PC-9 (cell line): ENCODE measurements around the gene ZNF513. TPM values are rescaled to one million over a fixed set of nuclear protein-coding genes. Genes with fewer than 3 reads are reported as not detected.

Experiments
- BruUV-seq: library from RNA; stranded (reverse); fragments of 400-500 nt; replicated peaks from 2 replicates; lab custom pipeline; 2021; lab: Mats Ljungman, UMichigan
- CTCF ChIA-PET: fragments of 300-600 bp; sonication (Branson Sonifier 250); formaldehyde crosslinking; loops from one replicate; lab custom pipeline; 2022; ENCODE audit warnings: antibody characterized with exemption; lab: Charles Lee
- POLR2A ChIA-PET: fragments of 300-600 bp; sonication (Branson Sonifier 250); formaldehyde crosslinking; loops from one replicate; lab custom pipeline; 2022; ENCODE audit warnings: antibody characterized with exemption; ENCODE audit not compliant: unreplicated experiment; lab: Charles Lee
- DNase-seq, 2 experiments: peaks; one replicate each; pipeline versions ENCODE4 v3.0.0 to v3.0.0-alpha.2; 2015 to 2022; ENCODE audit warnings: mixed read lengths in 1 of 2
- H2AFZ ChIP-seq: fragments of 200-600 bp; sonication (generic); 2 replicates; pipeline ENCODE4 v1.8.1; 2017; ENCODE audit warnings: antibody characterized with exemption
- H3F3A ChIP-seq: fragments of 200-600 bp; sonication (generic); 2 replicates; pipeline ENCODE4 v1.8.1; 2017; ENCODE audit warnings: antibody characterized with exemption, mild to moderate bottlenecking, low read depth; ENCODE audit not compliant: insufficient read depth
- H3K27ac ChIP-seq: fragments of 200-600 bp; sonication (generic); 2 replicates; pipeline ENCODE4 v1.6.1; 2016; ENCODE audit warnings: mixed run types
- H3K27me3 ChIP-seq: fragments of 200-600 bp; sonication (generic); 2 replicates; pipeline ENCODE4 v1.6.1; 2016; ENCODE audit warnings: low read depth, mixed run types; ENCODE audit not compliant: insufficient read depth
- H3K36me3 ChIP-seq: fragments of 200-600 bp; sonication (generic); 2 replicates; pipeline ENCODE4 v1.6.1; 2016; ENCODE audit warnings: low read depth, mixed run types
- H3K4me1 ChIP-seq: fragments of 200-600 bp; sonication (generic); replicated peaks from 2 replicates; pipeline ENCODE4 v1.6.1; 2016; ENCODE audit warnings: mixed run types; ENCODE audit not compliant: insufficient read depth
- H3K4me2 ChIP-seq: fragments of 200-600 bp; sonication (generic); 2 replicates; pipeline ENCODE4 v1.6.1; 2017; ENCODE audit warnings: mixed run types
- H3K4me3 ChIP-seq: fragments of 200-600 bp; sonication (generic); 2 replicates; pipeline ENCODE4 v1.6.1; 2016; ENCODE audit warnings: mixed run types
- H3K79me2 ChIP-seq: fragments of 200-600 bp; sonication (generic); 2 replicates; pipeline ENCODE4 v1.6.1; 2017; ENCODE audit warnings: low read depth, mixed run types
- H3K9me2 ChIP-seq: fragments of 200-600 bp; sonication (generic); 2 replicates; pipeline ENCODE4 v1.8.1; 2017; ENCODE audit warnings: mild to moderate bottlenecking; ENCODE audit not compliant: insufficient read depth
- H3K9me3 ChIP-seq: fragments of 200-600 bp; sonication (generic); 2 replicates; pipeline ENCODE4 v1.8.1; 2016; ENCODE audit warnings: low read depth; ENCODE audit not compliant: insufficient read depth
- H4K20me1 ChIP-seq: fragments of 200-600 bp; sonication (generic); 2 replicates; pipeline ENCODE4 v1.8.1; 2017; ENCODE audit not compliant: insufficient read depth
- EZH2 ChIP-seq: fragments of 200-600 bp; sonication (generic); IDR thresholded peaks from 2 replicates; pipeline ENCODE4 v1.8.0; 2017; ENCODE audit warnings: antibody characterized with exemption, low read depth
- intact Hi-C: fragments of 100-400 bp; cut with micrococcal nuclease; formaldehyde crosslinking; loops from one replicate; pipeline ENCODE4 v1.10.0; 2022; ENCODE audit not compliant: unreplicated experiment
- total RNA-seq: library from RNA; stranded (reverse); gene quantifications from 2 replicates; pipeline ENCODE4 v1.2.3, GENCODE V29; 2021
- TF ChIP-seq, protein P1 (sequence below): fragments of 200-600 bp; sonication (generic); conservative IDR thresholded peaks from 2 replicates; pipeline ENCODE4 v1.6.1; 2017; ENCODE audit warnings: mixed run types, antibody characterized with exemption, mild to moderate bottlenecking, moderate library complexity

ZNF513 gene
- total RNA-seq, 1 experiment from 2014 or later: 4.5 TPM

DNA sequence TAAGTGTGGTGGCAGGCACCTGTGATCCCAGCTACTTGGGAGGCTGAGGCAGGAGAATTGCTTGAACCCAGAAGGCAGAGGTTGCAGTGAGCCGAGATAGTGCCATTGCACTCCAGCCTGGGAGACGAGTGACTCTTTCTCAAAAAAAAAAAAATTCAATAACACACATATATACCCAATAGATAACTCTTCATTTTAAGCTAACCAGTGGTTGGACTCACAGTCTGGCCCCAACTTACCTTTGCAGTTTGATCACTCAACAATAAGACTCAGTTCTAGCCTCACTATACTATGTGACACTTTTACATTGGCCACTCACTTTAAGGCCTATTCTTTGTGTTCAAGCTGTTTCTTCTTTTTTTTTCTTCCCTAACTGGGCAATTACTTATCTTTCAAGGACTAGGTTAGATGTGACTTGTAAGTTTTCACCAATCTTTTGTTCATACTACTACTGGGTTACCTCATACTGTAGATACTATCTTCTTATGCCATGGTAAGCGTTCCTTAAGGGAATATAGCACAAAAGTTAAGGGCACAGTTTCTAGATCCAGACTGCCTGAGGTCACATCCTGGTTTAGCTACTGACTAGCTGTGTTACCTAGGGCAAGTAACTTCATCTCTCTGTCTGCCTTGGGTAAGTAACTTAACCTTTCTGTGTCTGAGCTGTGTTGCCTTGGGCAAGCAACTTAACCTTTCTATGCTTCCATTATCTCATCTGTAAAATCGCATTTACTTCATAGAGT lies 17.7 kb downstream of the ZNF513 start:
- Histone ChIP-seq H3K4me3 (no peak overlapping the region), H4K20me1 (no peaks in the 10 kb centered on the region), H3K9me2 (no peaks in the 10 kb centered on the region), H3K4me2 (no peak overlapping the region), H3K79me2 (peaks cover 8% of the 10 kb centered on the region), H2AFZ (no peak overlapping the region), H3K36me3 (peaks cover 27% of the 10 kb centered on the region), H3F3A (peaks cover 46% of the 10 kb centered on the region), H3K4me1 (peaks cover 7% of the 10 kb centered on the region), H3K9me3 (no peaks in the 10 kb centered on the region), H3K27me3 (no peaks in the 10 kb centered on the region), H3K27ac (no peak overlapping the region)
- ChIA-PET POLR2A (interaction anchor here (0.5 to 0.6 kb wide), 2 partner anchors 12 to 162 kb away, joined by 7 to 31 read pairs; no protein-coding TSS in a partner anchor), CTCF (no interaction called here)
- intact Hi-C loops: no loop called here
- no peak for DNase-seq
- BruUV-seq: no TSS peak
- TF ChIP-seq, protein P1, sequence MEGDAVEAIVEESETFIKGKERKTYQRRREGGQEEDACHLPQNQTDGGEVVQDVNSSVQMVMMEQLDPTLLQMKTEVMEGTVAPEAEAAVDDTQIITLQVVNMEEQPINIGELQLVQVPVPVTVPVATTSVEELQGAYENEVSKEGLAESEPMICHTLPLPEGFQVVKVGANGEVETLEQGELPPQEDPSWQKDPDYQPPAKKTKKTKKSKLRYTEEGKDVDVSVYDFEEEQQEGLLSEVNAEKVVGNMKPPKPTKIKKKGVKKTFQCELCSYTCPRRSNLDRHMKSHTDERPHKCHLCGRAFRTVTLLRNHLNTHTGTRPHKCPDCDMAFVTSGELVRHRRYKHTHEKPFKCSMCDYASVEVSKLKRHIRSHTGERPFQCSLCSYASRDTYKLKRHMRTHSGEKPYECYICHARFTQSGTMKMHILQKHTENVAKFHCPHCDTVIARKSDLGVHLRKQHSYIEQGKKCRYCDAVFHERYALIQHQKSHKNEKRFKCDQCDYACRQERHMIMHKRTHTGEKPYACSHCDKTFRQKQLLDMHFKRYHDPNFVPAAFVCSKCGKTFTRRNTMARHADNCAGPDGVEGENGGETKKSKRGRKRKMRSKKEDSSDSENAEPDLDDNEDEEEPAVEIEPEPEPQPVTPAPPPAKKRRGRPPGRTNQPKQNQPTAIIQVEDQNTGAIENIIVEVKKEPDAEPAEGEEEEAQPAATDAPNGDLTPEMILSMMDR: no peak
- no peak for TF ChIP-seq EZH2

GRCh38 chr2:27356382-27357181 lies 24.0 kb downstream of the ZNF513 start, which contains the start of gene GTF3C2:
TSS of gene GTF3C2 (minus strand) at chr2:27356764. CDS start at chr2:27343554, 13,210 bp downstream.
- no TSS peak for BruUV-seq
- POLR2A ChIA-PET: interaction anchor here (0.5 to 0.6 kb wide), 2 partner anchors 13 to 144 kb away, joined by 3 read pairs; partner anchors contain the start of gene SLC5A6
- H3K79me2 ChIP-seq: peaks cover 64% of the 10 kb centered on the region
- peak within 1 kb of the TSS; percentile 90 for H3K27ac ChIP-seq
- peak within 1 kb of the TSS; percentile 69 for H3K4me3 ChIP-seq
- TF ChIP-seq, protein P1: no peak
- TF ChIP-seq EZH2: no peak
- peak within 1 kb of the TSS; percentile 92 for H2AFZ ChIP-seq
- H3K4me1 ChIP-seq: peaks cover 31% of the 10 kb centered on the region
- peaks cover 8% of the 10 kb centered on the region for H4K20me1 ChIP-seq
- H3F3A ChIP-seq: peaks cover 37% of the 10 kb centered on the region
- no peaks in the 10 kb centered on the region for H3K9me3 ChIP-seq
- no peaks in the 10 kb centered on the region for H3K36me3 ChIP-seq
- no peaks in the 10 kb centered on the region for H3K9me2 ChIP-seq
- CTCF ChIA-PET: interaction anchor here (0.6 to 1.2 kb wide), 2 partner anchors 13 to 110 kb away, joined by 5 to 10 read pairs; no protein-coding TSS in a partner anchor
- intact Hi-C loops: loop anchor here (1.0 to 2.0 kb wide), 2 partner anchors 14 to 34 kb away; partner anchors contain the start of genes EIF2B4, MPV17 and SNX17
- DNase-seq: peak; percentile 91 to 95
- H3K4me2 ChIP-seq: peak within 1 kb of the TSS; percentile 99
- no peaks in the 10 kb centered on the region for H3K27me3 ChIP-seq

GRCh38 chr2:27356056-27356381 lies 24.5 kb downstream of the ZNF513 start:
- H3K27ac ChIP-seq: peak overlapping the region; percentile 90
- H3K9me3 ChIP-seq: no peaks in the 10 kb centered on the region
- no peaks in the 10 kb centered on the region for H3K27me3 ChIP-seq
- H3K79me2 ChIP-seq: peaks cover 69% of the 10 kb centered on the region
- peak; percentile 63 to 75 for DNase-seq
- peak overlapping the region; percentile 69 for H3K4me3 ChIP-seq
- intact Hi-C loops: loop anchor here (1.0 to 2.0 kb wide), 2 partner anchors 14 to 33 kb away; partner anchors contain the start of genes EIF2B4, MPV17 and SNX17
- no peaks in the 10 kb centered on the region for H3K9me2 ChIP-seq
- BruUV-seq: TSS peak; percentile 68
- H3F3A ChIP-seq: peaks cover 37% of the 10 kb centered on the region
- H3K36me3 ChIP-seq: no peaks in the 10 kb centered on the region
- ChIA-PET CTCF (no interaction called here), POLR2A (no interaction called here)
- H3K4me2 ChIP-seq: peak overlapping the region; percentile 99
- peak overlapping the region; percentile 92 for H2AFZ ChIP-seq
- peaks cover 13% of the 10 kb centered on the region for H4K20me1 ChIP-seq
- H3K4me1 ChIP-seq: peaks cover 31% of the 10 kb centered on the region
- TF ChIP-seq, protein P1: no peak
- no peak for TF ChIP-seq EZH2
